Neural progenitor cell (in vitro differentiated cells): ENCODE measurements around the gene EMILIN2. TPM values are rescaled to one million over a fixed set of nuclear protein-coding genes. Genes with fewer than 3 reads are reported as not detected.
A peak's percentile ranks its signal among the peaks of the same experiment; 100 is the strongest.

ENCODE experiments used
- DNase-seq: peaks from one replicate; pipeline ENCODE4 v3.0.0-alpha.2; 2016; ENCODE audit warnings: low spot score
- H2AFZ ChIP-seq: fragments of 200-600 bp; sonication (generic); replicated peaks from 2 replicates; pipeline ENCODE4 v1.6.1; 2016; ENCODE audit warnings: antibody characterized with exemption
- H3F3A ChIP-seq: fragments of 200-600 bp; sonication (generic); 2 replicates; pipeline ENCODE4 v1.6.1; 2016; ENCODE audit warnings: antibody characterized with exemption, low read depth
- H3K27ac ChIP-seq: fragments of 200-600 bp; sonication (generic); 2 replicates; pipeline ENCODE4 v1.5.1; 2016; ENCODE audit warnings: mild to moderate bottlenecking
- H3K27me3 ChIP-seq: fragments of 200-600 bp; sonication (generic); 2 replicates; pipeline ENCODE4 v1.6.1; 2016; ENCODE audit warnings: mild to moderate bottlenecking, moderate library complexity
- H3K36me3 ChIP-seq: fragments of 200-600 bp; sonication (generic); 2 replicates; pipeline ENCODE4 v1.5.1; 2016
- H3K4me1 ChIP-seq: fragments of 200-600 bp; sonication (generic); 2 replicates; pipeline ENCODE4 v1.6.1; 2016; ENCODE audit warnings: mixed run types
- H3K4me2 ChIP-seq: fragments of 200-600 bp; sonication (generic); 2 replicates; pipeline ENCODE4 v1.6.1; 2016
- H3K4me3 ChIP-seq: fragments of 200-600 bp; sonication (generic); 2 replicates; pipeline ENCODE4 v1.5.1; 2016
- H3K79me2 ChIP-seq: fragments of 200-600 bp; sonication (generic); 2 replicates; pipeline ENCODE4 v1.6.1; 2016; ENCODE audit warnings: low read depth
- H3K9ac ChIP-seq: fragments of 200-600 bp; sonication (generic); 2 replicates; pipeline ENCODE4 v1.6.1; 2016
- H3K9me3 ChIP-seq: fragments of 200-600 bp; sonication (generic); 2 replicates; pipeline ENCODE4 v1.5.1; 2016; ENCODE audit warnings: low read depth
- H4K20me1 ChIP-seq: fragments of 200-600 bp; sonication (generic); 2 replicates; pipeline ENCODE4 v1.6.1; 2016; ENCODE audit warnings: low read depth
- H3K27ac Mint-ChIP-seq: 3 replicates; pipeline ENCODE4 v1.8.0; 2021; ENCODE audit warnings: mixed read lengths
- H3K27me3 Mint-ChIP-seq: 2 replicates; pipeline ENCODE4 v1.8.0; 2022; ENCODE audit warnings: low read depth, mild to moderate bottlenecking, inconsistent platforms, moderate library complexity, mixed read lengths; ENCODE audit not compliant: insufficient read depth
- H3K36me3 Mint-ChIP-seq: 3 replicates; pipeline ENCODE4 v1.8.0; 2021; ENCODE audit warnings: mixed read lengths
- H3K4me1 Mint-ChIP-seq: 3 replicates; pipeline ENCODE4 v1.8.0; 2021; ENCODE audit warnings: mixed read lengths
- H3K4me3 Mint-ChIP-seq: 3 replicates; pipeline ENCODE4 v1.8.0; 2021; ENCODE audit warnings: mild to moderate bottlenecking, moderate library complexity, mixed read lengths
- H3K9me3 Mint-ChIP-seq: 3 replicates; pipeline ENCODE4 v1.8.0; 2020; ENCODE audit warnings: mixed read lengths
- EZH2 ChIP-seq: fragments of 200-600 bp; sonication (generic); IDR thresholded peaks from 2 replicates; pipeline ENCODE4 v1.6.1; 2017; ENCODE audit warnings: antibody characterized with exemption, mild to moderate bottlenecking, moderate library complexity
- EZH2phosphoT487 ChIP-seq: fragments of 200-600 bp; sonication (generic); IDR thresholded peaks from 2 replicates; pipeline ENCODE4 v1.6.1; 2017; ENCODE audit warnings: antibody characterized with exemption
- total RNA-seq: library from RNA; depleted of rRNA; stranded (reverse); fragments of >200 nt; gene quantifications from 2 replicates; pipeline ENCODE4 v1.2.3, GENCODE V29; 2015; ENCODE audit warnings: low replicate concordance
- TF ChIP-seq, protein P1 (sequence below): fragments of 200-600 bp; sonication (generic); IDR thresholded peaks from 2 replicates; pipeline ENCODE4 v1.5.1; 2017; ENCODE audit warnings: antibody characterized with exemption, mild to moderate bottlenecking

The EMILIN2 gene
- total RNA-seq, 1 donor from 2014 or later, result 2.2 TPM

DNA sequence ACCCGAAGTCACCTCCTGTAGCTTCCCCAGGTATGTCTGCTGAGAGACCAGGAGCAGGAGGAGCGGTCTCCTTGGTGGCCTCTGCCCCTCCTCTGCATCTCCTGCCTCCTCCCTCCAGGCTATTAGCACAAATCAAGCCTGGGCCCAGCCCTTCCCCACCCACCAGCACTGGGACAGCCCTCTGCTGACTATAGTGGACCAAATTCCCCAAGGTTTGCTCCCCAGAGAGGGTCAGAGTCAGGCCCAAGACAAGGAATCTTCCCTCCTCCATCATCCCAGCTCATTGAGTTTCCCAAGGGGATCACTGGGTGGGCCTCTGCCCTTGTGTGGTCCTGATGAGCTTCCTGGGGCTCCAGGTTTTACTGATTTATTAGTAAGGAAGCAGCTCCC, 62.1 kb downstream of the EMILIN2 start:
- H3K9me3 Mint-ChIP-seq, result no peaks in the 10 kb centered on the region
- peaks cover 13% of the 10 kb centered on the region for H3K36me3 Mint-ChIP-seq
- no peak overlapping the region for H3K4me2 ChIP-seq
- H2AFZ ChIP-seq, result no peak overlapping the region
- H4K20me1 ChIP-seq, result peaks cover 12% of the 10 kb centered on the region
- H3K4me1 Mint-ChIP-seq, result peaks cover 2% of the 10 kb centered on the region
- no peak overlapping the region for H3K9ac ChIP-seq
- H3K27me3 ChIP-seq, result peaks cover 21% of the 10 kb centered on the region
- no peak for DNase-seq
- no peak overlapping the region for H3K27ac ChIP-seq
- H3K36me3 ChIP-seq, result no peaks in the 10 kb centered on the region
- peak overlapping the region; percentile 32 for H3K27ac Mint-ChIP-seq
- H3K9me3 ChIP-seq, result no peaks in the 10 kb centered on the region
- no peak overlapping the region for H3K4me3 ChIP-seq
- H3K4me3 Mint-ChIP-seq, result no peak overlapping the region
- H3K27me3 Mint-ChIP-seq, result peaks cover 23% of the 10 kb centered on the region
- TF ChIP-seq, protein P1, sequence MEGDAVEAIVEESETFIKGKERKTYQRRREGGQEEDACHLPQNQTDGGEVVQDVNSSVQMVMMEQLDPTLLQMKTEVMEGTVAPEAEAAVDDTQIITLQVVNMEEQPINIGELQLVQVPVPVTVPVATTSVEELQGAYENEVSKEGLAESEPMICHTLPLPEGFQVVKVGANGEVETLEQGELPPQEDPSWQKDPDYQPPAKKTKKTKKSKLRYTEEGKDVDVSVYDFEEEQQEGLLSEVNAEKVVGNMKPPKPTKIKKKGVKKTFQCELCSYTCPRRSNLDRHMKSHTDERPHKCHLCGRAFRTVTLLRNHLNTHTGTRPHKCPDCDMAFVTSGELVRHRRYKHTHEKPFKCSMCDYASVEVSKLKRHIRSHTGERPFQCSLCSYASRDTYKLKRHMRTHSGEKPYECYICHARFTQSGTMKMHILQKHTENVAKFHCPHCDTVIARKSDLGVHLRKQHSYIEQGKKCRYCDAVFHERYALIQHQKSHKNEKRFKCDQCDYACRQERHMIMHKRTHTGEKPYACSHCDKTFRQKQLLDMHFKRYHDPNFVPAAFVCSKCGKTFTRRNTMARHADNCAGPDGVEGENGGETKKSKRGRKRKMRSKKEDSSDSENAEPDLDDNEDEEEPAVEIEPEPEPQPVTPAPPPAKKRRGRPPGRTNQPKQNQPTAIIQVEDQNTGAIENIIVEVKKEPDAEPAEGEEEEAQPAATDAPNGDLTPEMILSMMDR, result no peak
- TF ChIP-seq EZH2 (no peak), EZH2phosphoT487 (no peak)
- H3F3A ChIP-seq, result no peaks in the 10 kb centered on the region
- H3K79me2 ChIP-seq, result no peaks in the 10 kb centered on the region
- H3K4me1 ChIP-seq, result peaks cover 2% of the 10 kb centered on the region

DNA sequence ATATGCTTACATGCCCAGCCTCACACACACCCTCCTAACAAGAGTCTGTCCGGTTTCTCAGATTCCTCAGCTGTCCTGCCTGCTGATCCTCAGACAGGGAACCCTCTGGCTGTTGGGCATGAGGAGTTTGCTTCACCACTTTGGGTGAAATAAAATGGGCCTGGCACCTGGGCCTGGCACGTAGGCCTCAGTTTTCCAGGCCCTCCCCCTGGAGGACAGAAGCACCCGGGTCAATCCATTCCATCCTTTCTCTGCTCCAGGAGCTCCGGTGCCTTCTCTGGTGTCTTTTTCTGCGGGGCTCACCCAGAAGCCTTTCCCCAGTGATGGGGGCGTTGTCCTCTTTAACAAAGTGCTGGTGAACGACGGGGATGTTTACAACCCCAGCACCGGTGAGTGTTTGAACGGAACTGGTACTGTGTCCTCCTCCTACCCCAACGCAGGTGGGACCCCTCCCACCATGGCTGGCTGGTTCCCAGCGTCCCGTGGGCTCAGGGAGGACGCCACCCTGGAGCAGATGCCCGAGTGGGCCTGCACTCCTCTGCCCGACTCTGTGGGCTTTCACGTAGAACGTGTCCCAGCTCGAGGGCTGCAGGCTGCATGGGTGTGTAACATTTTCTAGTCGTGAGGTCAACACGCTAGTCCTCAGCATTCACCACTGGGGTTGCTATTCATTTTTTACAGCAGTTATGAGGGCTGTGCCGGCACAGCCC, 62.8 kb downstream of the EMILIN2 start:
- no peaks in the 10 kb centered on the region for H3K36me3 ChIP-seq
- H3K27ac Mint-ChIP-seq, result peak overlapping the region; percentile 32
- H3K9me3 ChIP-seq, result no peaks in the 10 kb centered on the region
- TF ChIP-seq, protein P1, result no peak
- TF ChIP-seq EZH2phosphoT487 (no peak), EZH2 (no peak)
- no peak overlapping the region for H3K27ac ChIP-seq
- no peaks in the 10 kb centered on the region for H3K9me3 Mint-ChIP-seq
- H3K27me3 Mint-ChIP-seq, result peaks cover 23% of the 10 kb centered on the region
- H4K20me1 ChIP-seq, result peaks cover 12% of the 10 kb centered on the region
- no peak overlapping the region for H3K4me3 ChIP-seq
- peaks cover 13% of the 10 kb centered on the region for H3K36me3 Mint-ChIP-seq
- H3K27me3 ChIP-seq, result peaks cover 21% of the 10 kb centered on the region
- no peak for DNase-seq
- H3K4me2 ChIP-seq, result no peak overlapping the region
- H3F3A ChIP-seq, result no peaks in the 10 kb centered on the region
- peaks cover 2% of the 10 kb centered on the region for H3K4me1 Mint-ChIP-seq
- no peak overlapping the region for H3K9ac ChIP-seq
- H3K4me1 ChIP-seq, result peaks cover 2% of the 10 kb centered on the region
- no peaks in the 10 kb centered on the region for H3K79me2 ChIP-seq
- H3K4me3 Mint-ChIP-seq, result no peak overlapping the region
- H2AFZ ChIP-seq, result no peak overlapping the region

DNA sequence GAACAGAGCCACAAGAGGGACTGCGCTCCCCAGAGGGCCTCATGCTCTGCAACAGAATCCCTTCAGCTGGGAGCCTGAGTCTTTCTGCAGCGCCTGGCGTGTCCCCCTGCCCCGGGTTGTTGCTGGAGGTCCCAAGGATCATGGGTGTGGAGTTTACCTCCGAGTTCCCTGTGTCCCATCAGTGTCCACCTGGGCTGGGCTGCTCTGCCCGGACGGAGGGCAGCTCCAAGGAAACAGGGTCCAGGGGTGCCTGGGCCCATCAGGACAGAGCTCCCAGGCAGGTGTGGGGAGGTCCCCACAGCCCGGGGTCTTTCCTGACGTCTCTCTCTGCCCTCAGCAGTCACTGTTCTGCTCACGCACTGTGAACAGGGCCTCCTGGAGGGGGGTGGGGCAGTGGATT, 63.5 kb downstream of the EMILIN2 start:
- Histone ChIP-seq H3K27me3 (peaks cover 20% of the 10 kb centered on the region), H3K4me2 (no peak overlapping the region), H3K36me3 (no peaks in the 10 kb centered on the region), H3K4me3 (no peak overlapping the region), H3F3A (no peaks in the 10 kb centered on the region), H3K27ac (no peak overlapping the region), H3K9ac (no peak overlapping the region), H2AFZ (no peak overlapping the region), H3K4me1 (peaks cover 2% of the 10 kb centered on the region), H4K20me1 (peaks cover 12% of the 10 kb centered on the region), H3K9me3 (no peaks in the 10 kb centered on the region), H3K79me2 (no peaks in the 10 kb centered on the region)
- no peak overlapping the region for H3K4me3 Mint-ChIP-seq
- peaks cover 23% of the 10 kb centered on the region for H3K27me3 Mint-ChIP-seq
- DNase-seq, result no peak
- H3K36me3 Mint-ChIP-seq, result peaks cover 13% of the 10 kb centered on the region
- no peak overlapping the region for H3K27ac Mint-ChIP-seq
- TF ChIP-seq, protein P1, result no peak
- TF ChIP-seq EZH2phosphoT487 (no peak), EZH2 (no peak)
- H3K9me3 Mint-ChIP-seq, result no peaks in the 10 kb centered on the region
- peaks cover 2% of the 10 kb centered on the region for H3K4me1 Mint-ChIP-seq
